Gastroesophageal sphincter (tissue), 4 donors: Measurements from ENCODE around the gene TMEM232. TPM values are rescaled to one million over a fixed set of nuclear protein-coding genes. Genes with fewer than 3 reads are reported as not detected.

ENCODE experiments used
- ATAC-seq: fragments of 150-250 bp; one replicate; pipeline ENCODE4 v1.9.1; 2016; ENCODE audit warnings: mild to moderate bottlenecking, moderate library complexity
- H3K27ac ChIP-seq, 4 donors: fragments of 200-600 bp; sonication (generic) in 3 of 4; 1 replicate in 3 of 4; 2 replicates in 1 of 4; pipeline ENCODE4 v1.5.1; 2016 to 2019
- H3K27me3 ChIP-seq: fragments of 200-600 bp; sonication (generic); one replicate; pipeline ENCODE4 v1.5.1; 2019
- H3K36me3 ChIP-seq, 2 donors: fragments of 200-600 bp; sonication (generic); one replicate each; pipeline ENCODE4 v1.5.1; 2019; ENCODE audit warnings: control low read depth in 1 of 2
- H3K4me1 ChIP-seq, 3 donors: fragments of 200-600 bp; sonication (generic); 1 replicate in 2 of 3; 2 replicates in 1 of 3; pipeline ENCODE4 v1.5.1; 2016 to 2019; ENCODE audit warnings: control low read depth in 2 of 3
- H3K4me3 ChIP-seq, 2 donors: fragments of 200-600 bp; sonication (generic); one replicate each; pipeline ENCODE4 v1.5.1; 2019; ENCODE audit warnings: mild to moderate bottlenecking in 1 of 2, moderate library complexity in 1 of 2
- H3K9me3 ChIP-seq, 3 donors: fragments of 200-600 bp; sonication (generic); one replicate each; pipeline ENCODE4 v1.5.1; 2017 to 2019; ENCODE audit warnings: control low read depth in 2 of 3
- EP300 ChIP-seq: sonication (generic); formaldehyde crosslinking; IDR thresholded peaks from one replicate; pipeline ENCODE4 v1.6.1; 2017; ENCODE audit warnings: antibody characterized with exemption, mild to moderate bottlenecking
- POLR2A ChIP-seq, 2 donors: fragments of 450-650 bp; IDR thresholded peaks; one replicate each; pipeline ENCODE4 v1.6.1; 2017; ENCODE audit warnings: antibody characterized with exemption in 2 of 2, mild to moderate bottlenecking in 2 of 2, moderate library complexity in 1 of 2
- POLR2AphosphoS5 ChIP-seq: sonication (generic); formaldehyde crosslinking; IDR thresholded peaks from one replicate; pipeline ENCODE4 v1.6.1; 2017; ENCODE audit warnings: antibody characterized with exemption
- WGBS, 2 donors: methylation state at CpG; one replicate each; pipeline ENCODE4 v1.1.5; 2018; ENCODE audit warnings: low coverage in 1 of 2; 5-methylcytosine and 5-hydroxymethylcytosine counted together
- total RNA-seq, 4 donors: library from RNA; depleted of rRNA; stranded (reverse); fragments of >200 nt; gene quantifications; one replicate each; pipeline ENCODE4 v1.1.0, GENCODE V29; 2016
- TF ChIP-seq, protein P1 (sequence below), 4 experiments: fragments of 200-600 bp in 2 of 4; fragments of 450-650 bp in 2 of 4; sonication (generic) in 1 of 4; IDR thresholded peaks; one replicate each; pipeline ENCODE4 v1.5.1; 2017 to 2019; ENCODE audit warnings: antibody characterized with exemption in 4 of 4, mild to moderate bottlenecking in 2 of 4, moderate library complexity in 2 of 4

The TMEM232 gene
- total RNA-seq, 4 donors from 2014 or later = 2.2 to 5.1 (median 3.8) TPM

DNA sequence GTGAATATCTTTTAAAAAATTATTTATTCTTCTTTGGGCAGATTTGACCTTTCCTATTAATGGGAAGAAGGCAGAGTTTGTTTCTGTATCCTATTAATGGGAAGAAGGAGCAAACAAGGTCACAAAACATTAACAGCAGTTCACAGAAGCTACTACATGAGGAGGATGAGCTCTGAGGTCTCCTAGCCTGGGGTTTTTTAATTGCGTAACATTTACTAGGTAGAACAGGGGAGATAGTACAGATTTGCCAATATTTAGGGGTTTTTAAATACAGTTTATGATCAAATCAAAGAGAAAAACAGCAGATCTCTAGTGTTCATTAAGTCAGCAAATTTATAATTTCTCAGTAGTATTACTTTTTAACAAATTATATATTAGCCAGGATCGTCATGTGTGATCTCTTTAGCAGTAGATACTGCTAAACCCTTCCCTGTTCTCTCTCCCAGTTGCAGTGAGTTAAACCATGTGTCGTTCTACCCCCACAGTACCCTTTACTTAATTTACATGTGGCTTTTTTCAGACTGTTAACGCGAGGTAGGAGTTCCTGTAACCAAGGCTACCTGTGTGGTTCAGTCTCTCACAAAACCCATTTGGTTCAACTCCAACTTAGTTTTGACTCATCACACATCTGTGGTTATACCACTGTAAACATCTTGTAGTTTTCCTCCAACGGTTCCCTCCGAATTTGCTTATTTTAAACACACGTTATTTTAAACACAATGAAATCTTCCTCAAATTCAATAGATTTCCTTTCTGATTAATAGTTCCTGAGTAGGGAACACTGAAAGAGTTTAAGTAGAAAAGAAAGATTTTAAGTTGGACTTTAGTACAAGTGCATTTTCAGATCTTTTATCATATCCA lies 25.7 kb upstream of the TMEM232 start:
- Histone ChIP-seq H3K27me3 (no peaks in the 10 kb centered on the region), H3K9me3 (no peaks in the 10 kb centered on the region), H3K27ac (no peak overlapping the region), H3K36me3 (peaks cover 0 to 62% of the 10 kb centered on the region in 2 donors), H3K4me1 (no peaks in the 10 kb centered on the region), H3K4me3 (no peak overlapping the region)
- 50 to 53% methylated on average over 5 to 8 of the region's 8 CpGs for WGBS, 2 donors
- ATAC-seq = no peak
- TF ChIP-seq POLR2AphosphoS5 (no peak), POLR2A (IDR thresholded peaks at IDR 0.05) (no peak), EP300 (no peak)
- TF ChIP-seq, protein P1, sequence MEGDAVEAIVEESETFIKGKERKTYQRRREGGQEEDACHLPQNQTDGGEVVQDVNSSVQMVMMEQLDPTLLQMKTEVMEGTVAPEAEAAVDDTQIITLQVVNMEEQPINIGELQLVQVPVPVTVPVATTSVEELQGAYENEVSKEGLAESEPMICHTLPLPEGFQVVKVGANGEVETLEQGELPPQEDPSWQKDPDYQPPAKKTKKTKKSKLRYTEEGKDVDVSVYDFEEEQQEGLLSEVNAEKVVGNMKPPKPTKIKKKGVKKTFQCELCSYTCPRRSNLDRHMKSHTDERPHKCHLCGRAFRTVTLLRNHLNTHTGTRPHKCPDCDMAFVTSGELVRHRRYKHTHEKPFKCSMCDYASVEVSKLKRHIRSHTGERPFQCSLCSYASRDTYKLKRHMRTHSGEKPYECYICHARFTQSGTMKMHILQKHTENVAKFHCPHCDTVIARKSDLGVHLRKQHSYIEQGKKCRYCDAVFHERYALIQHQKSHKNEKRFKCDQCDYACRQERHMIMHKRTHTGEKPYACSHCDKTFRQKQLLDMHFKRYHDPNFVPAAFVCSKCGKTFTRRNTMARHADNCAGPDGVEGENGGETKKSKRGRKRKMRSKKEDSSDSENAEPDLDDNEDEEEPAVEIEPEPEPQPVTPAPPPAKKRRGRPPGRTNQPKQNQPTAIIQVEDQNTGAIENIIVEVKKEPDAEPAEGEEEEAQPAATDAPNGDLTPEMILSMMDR (IDR thresholded peaks at IDR 0.05) = no peak

- H3K36me3 ChIP-seq = no peaks in the 10 kb centered on the region
- no peaks in the 10 kb centered on the region for H3K27me3 ChIP-seq
- peak within 1 kb of the TSS; percentile 66 to 92 (median 88) for H3K27ac ChIP-seq
- peaks cover 0 to 31% (median 10%) of the 10 kb centered on the region in 3 donors for H3K4me1 ChIP-seq
- ATAC-seq = peak; percentile 96
- TF ChIP-seq EP300 (no peak), POLR2AphosphoS5 (peak; percentile 69), POLR2A (IDR thresholded peaks at IDR 0.05) (peak; percentile 47 to 49)
- TF ChIP-seq, protein P1 (IDR thresholded peaks at IDR 0.05) = no peak
- WGBS, 2 donors = 0 to 1% methylated on average over 1 to 24 of the region's 62 CpGs
- H3K4me3 ChIP-seq = peak within 1 kb of the TSS; percentile 97 to 98
- no peaks in the 10 kb centered on the region for H3K9me3 ChIP-seq
Observed at GRCh38 chr5:110738812-110739651, 12.6 kb upstream of the TMEM232 start, which contains the start of gene SLC25A46. Gene SLC25A46 (plus strand): TSS chr5:110739007. CDS start chr5:110739120, 113 bp downstream.

- TF ChIP-seq POLR2AphosphoS5 = no peak
- TF ChIP-seq EP300 = no peak
- no peak for TF ChIP-seq POLR2A (IDR thresholded peaks at IDR 0.05)
- TF ChIP-seq, protein P1 (IDR thresholded peaks at IDR 0.05) = no peak
- no peaks in the 10 kb centered on the region for H3K36me3 ChIP-seq
- peak; percentile 75 for ATAC-seq
- H3K4me3 ChIP-seq = peak overlapping the region; percentile 97 to 98
- peaks cover 0 to 31% (median 10%) of the 10 kb centered on the region in 3 donors for H3K4me1 ChIP-seq
- H3K27ac ChIP-seq = peak overlapping the region; percentile 40 to 92 (median 88)
- 2% methylated on average over 11 of the region's 14 CpGs; no CpG with 5 or more reads in 1 of the 2 donors for WGBS, 2 donors
- H3K27me3 ChIP-seq = no peaks in the 10 kb centered on the region
- no peaks in the 10 kb centered on the region for H3K9me3 ChIP-seq
Observed at GRCh38 chr5:110738503-110738811, 12.0 kb upstream of the TMEM232 start.

GRCh38 chr5:110736753-110737152 lies 10.3 kb upstream of the TMEM232 start:
- Histone ChIP-seq H3K27ac (no peak overlapping the region), H3K4me1 (peaks cover 0 to 28% (median 10%) of the 10 kb centered on the region in 3 donors), H3K4me3 (no peak overlapping the region), H3K9me3 (no peaks in the 10 kb centered on the region), H3K36me3 (no peaks in the 10 kb centered on the region), H3K27me3 (no peaks in the 10 kb centered on the region)
- TF ChIP-seq POLR2AphosphoS5 (no peak), EP300 (no peak), POLR2A (IDR thresholded peaks at IDR 0.05) (no peak)
- TF ChIP-seq, protein P1 (IDR thresholded peaks at IDR 0.05) = no peak
- 76 to 91% methylated on average over 3 of the region's 3 CpGs for WGBS, 2 donors
- no peak for ATAC-seq
